Measurements from ENCODE around the gene FAM200C. TPM values are rescaled to one million over a fixed set of nuclear protein-coding genes. Genes with fewer than 3 reads are reported as not detected.
A peak's percentile ranks its signal among the peaks of the same experiment; 100 is the strongest.

FAM200C gene
- total RNA-seq, 1 experiment from 2014 or later, result 5.4 TPM

- DNase-seq (ENCODE audit: low spot score) (no peak), ATAC-seq (no peak)
- no peaks in the 10 kb centered on the region for H3K9me3 Mint-ChIP-seq
- TF ChIP-seq ATF1 (CRISPR knock-in tag; IDR thresholded peaks at IDR 0.05) (no peak), JUN (CRISPR knock-in tag; IDR thresholded peaks at IDR 0.05) (no peak)
- ChIA-PET CTCF (no interaction called here), POLR2A (no interaction called here)
- H3K36me3 Mint-ChIP-seq, result 0 out of 2 replicates have a peak, but pooled peaks cover 3% of the 10 kb centered on the region
- H3K4me1 Mint-ChIP-seq, result peaks cover 13% of the 10 kb centered on the region
- no peak overlapping the region for H3K4me3 Mint-ChIP-seq
- H3K27me3 Mint-ChIP-seq (ENCODE audit: low read depth), result no peaks in the 10 kb centered on the region; the same call in 1 of the 2 replicates
- no peak overlapping the region for H3K27ac Mint-ChIP-seq
These were observed 2.4 kb downstream of the FAM200C start for GRCh38 chr5:160397492-160397891.

GRCh38 chr5:160395111-160395510 is 4.7 kb downstream of the FAM200C start:
- H3K4me1 Mint-ChIP-seq, result peaks cover 12% of the 10 kb centered on the region
- no peaks in the 10 kb centered on the region for H3K36me3 Mint-ChIP-seq
- no peaks in the 10 kb centered on the region; the same call in 1 of the 2 replicates for H3K27me3 Mint-ChIP-seq (ENCODE audit: low read depth)
- CTCF ChIA-PET, result no interaction called here
- ATAC-seq, result no peak
- H3K27ac Mint-ChIP-seq, result no peak overlapping the region
- TF ChIP-seq ZNF219 (CRISPR knock-in tag; IDR thresholded peaks at IDR 0.05; ENCODE audit: borderline replicate concordance) (no peak), JUN (CRISPR knock-in tag; IDR thresholded peaks at IDR 0.05) (no peak), ZBTB21 (CRISPR knock-in tag; IDR thresholded peaks at IDR 0.05; ENCODE audit: borderline replicate concordance) (no peak)
- no peak for DNase-seq (ENCODE audit: low spot score)
- H3K4me3 Mint-ChIP-seq, result no peak overlapping the region
- H3K9me3 Mint-ChIP-seq, result no peaks in the 10 kb centered on the region
- POLR2A ChIA-PET, result no interaction called here

- ChIA-PET CTCF (interaction anchor here (0.6 to 3.9 kb wide), 45 partner anchors 9 to 404 kb away, joined by 3 to 27 read pairs (median 4); partner anchors contain the start of genes C1QTNF2, FAM200C, PTTG1 and TTC1), POLR2A (interaction anchor here (0.7 kb wide), 1 partner anchor 280 kb away, joined by 8 read pairs; no protein-coding TSS in a partner anchor)
- DNase-seq (ENCODE audit: low spot score) (no peak), ATAC-seq (no peak)
- H3K27me3 Mint-ChIP-seq (ENCODE audit: low read depth), result peaks cover 9% of the 10 kb centered on the region
- peaks cover 19% of the 10 kb centered on the region for H3K9me3 Mint-ChIP-seq
- H3K4me1 Mint-ChIP-seq, result no peaks in the 10 kb centered on the region
- no peak for TF ChIP-seq FOXP1 (CRISPR knock-in tag; IDR thresholded peaks at IDR 0.05; ENCODE audit: borderline replicate concordance)
- no peak for TF ChIP-seq ZBTB43 (CRISPR knock-in tag; IDR thresholded peaks at IDR 0.05)
- no peak for TF ChIP-seq USF2 (CRISPR knock-in tag; IDR thresholded peaks at IDR 0.05)
- no peak for TF ChIP-seq CREM (CRISPR knock-in tag; IDR thresholded peaks at IDR 0.05)
- no peak for TF ChIP-seq JUN (CRISPR knock-in tag; IDR thresholded peaks at IDR 0.05)
- TF ChIP-seq ZNF425 (CRISPR knock-in tag; conservative IDR thresholded peaks at IDR 0.05), result no peak
- no peak for TF ChIP-seq MXD4 (CRISPR knock-in tag; IDR thresholded peaks at IDR 0.05; ENCODE audit: borderline replicate concordance)
- no peak for TF ChIP-seq ERG (CRISPR knock-in tag; IDR thresholded peaks at IDR 0.05)
- no peak for TF ChIP-seq GRHL2 (CRISPR knock-in tag; IDR thresholded peaks at IDR 0.05; ENCODE audit: insufficient replicate concordance, severe bottlenecking)
- TF ChIP-seq ATF6 (CRISPR knock-in tag; IDR thresholded peaks at IDR 0.05), result no peak
- no peak for TF ChIP-seq USF1 (CRISPR knock-in tag; IDR thresholded peaks at IDR 0.05)
- no peak for TF ChIP-seq E2F5 (CRISPR knock-in tag; IDR thresholded peaks at IDR 0.05)
- TF ChIP-seq RELA (CRISPR knock-in tag; IDR thresholded peaks at IDR 0.05; ENCODE audit: borderline replicate concordance), result no peak
- 0 out of 2 replicates have a peak overlapping the region, but pooled peaks have one; percentile 36 for H3K27ac Mint-ChIP-seq
- H3K4me3 Mint-ChIP-seq, result no peak overlapping the region
- peaks cover 11% of the 10 kb centered on the region for H3K36me3 Mint-ChIP-seq
These were observed 8.8 kb downstream of the FAM200C start for GRCh38 chr5:160390787-160391696.
